NCI-H1436 (cell line): ENCODE data around the gene CCNG2.

Experiments
- DNase-seq: peaks from one replicate; lab custom pipeline; 2025; lab: John Stamatoyannopoulos, UW

Gene CCNG2

GRCh38 chr4:77147079-77147782 lies 9.8 kb upstream of the CCNG2 start:
- DNase-seq, result no peak

DNA sequence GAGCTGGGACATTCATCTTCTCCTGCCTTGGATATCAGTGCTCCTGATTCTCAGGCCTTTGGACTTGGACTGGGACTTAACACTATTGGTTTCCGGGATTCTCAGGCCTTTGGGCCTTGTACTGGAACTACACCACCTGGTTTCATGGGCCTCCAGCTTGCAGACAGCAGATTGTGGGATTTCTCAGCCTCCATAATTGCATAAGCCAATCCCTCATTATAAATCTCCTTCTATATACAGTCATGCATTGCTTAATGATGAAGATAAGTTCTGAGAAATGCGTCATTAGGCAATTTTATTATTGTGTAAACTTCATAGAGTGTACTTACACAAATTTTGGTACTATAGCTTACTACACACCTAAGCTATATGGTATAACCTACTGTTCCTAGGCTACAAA lies 8.9 kb upstream of the CCNG2 start:
- DNase-seq, result no peak

DNA sequence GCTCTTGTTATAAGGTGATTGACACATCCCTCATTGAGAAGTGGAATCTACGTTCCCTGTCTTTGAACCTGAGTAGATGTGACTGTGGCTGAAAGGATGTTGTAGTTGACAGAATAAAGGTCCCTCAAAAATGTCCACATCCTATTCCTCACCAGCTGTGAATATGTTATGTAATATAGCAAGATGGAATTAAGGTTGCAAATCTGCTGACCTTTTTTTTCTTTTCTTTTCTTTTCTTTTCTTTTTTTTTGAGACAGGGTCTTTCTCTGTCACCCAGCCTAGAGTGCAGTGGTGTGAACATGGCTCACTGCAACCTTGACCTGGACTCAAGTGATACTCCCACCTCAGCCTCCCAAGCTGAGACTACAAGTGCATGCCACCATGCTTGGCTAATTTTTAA lies 7.2 kb upstream of the CCNG2 start:
- no peak for DNase-seq

GRCh38 chr4:77151241-77151640 lies 5.8 kb upstream of the CCNG2 start:
- no peak for DNase-seq

- DNase-seq, result no peak
These were observed 4.6 kb upstream of the CCNG2 start for GRCh38 chr4:77152421-77152820.

GRCh38 chr4:77153006-77153405 lies 4.0 kb upstream of the CCNG2 start:
- no peak for DNase-seq

GRCh38 chr4:77154065-77154464 lies 2.9 kb upstream of the CCNG2 start:
- no peak for DNase-seq

- DNase-seq, result no peak
These were observed 2.1 kb upstream of the CCNG2 start for GRCh38 chr4:77154761-77155499.

- DNase-seq, result peak; percentile 49
These were observed 1.2 kb upstream of the CCNG2 start for GRCh38 chr4:77155631-77156452.

DNA sequence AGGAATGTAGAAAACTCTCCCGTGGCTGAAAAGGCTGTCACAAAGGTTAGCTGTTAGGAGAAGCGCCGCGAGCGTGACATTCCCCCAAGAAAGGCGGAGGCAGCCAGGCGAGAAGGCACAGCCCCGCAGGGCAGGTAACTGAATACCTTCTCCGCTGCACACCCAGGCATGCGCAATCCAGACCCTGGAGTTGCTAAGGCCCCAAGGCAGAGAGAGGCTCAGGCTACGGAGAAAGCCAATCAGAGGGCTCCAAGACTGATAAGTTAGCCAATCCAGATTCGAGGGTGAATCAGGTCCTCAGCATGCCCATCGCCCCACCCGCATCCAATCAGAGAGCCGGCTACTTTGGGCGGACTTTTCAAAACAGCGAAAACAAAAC lies 485 bp upstream of the CCNG2 start:
- peak; percentile 99 for DNase-seq

DNA sequence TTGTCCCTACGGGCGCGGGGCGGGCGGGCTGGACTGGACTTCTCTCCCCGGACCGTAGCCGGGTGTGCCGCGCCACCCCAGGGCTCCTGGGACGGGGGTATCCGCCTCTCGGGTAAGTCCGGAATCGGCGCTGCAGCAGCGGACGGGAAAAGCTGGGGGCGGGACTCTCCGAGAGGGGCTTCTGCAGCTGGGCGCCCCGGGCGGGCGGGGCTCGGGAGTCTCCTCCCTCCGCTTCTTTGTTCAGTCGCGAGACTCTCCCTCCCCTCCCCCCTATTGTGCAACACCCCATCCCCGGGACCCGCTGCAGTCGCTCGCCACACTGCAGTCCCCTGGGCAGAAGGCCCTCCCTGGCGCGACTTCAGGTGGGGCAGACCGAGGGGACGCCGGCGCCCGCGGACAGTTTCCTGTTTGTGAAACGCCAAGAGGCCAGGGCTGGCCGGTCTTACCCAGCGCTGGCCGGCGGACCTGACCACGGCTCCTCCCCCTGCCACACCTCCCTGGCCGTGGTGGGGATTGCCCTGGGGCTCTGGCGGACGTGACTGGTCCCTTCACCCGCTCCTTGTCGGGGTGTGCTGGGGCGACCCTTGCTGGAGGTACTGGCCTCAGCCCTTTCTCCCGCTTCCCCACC lies 966 bp downstream of the CCNG2 start:
- peak; percentile 89 for DNase-seq

GRCh38 chr4:77158487-77158861 lies 1.5 kb downstream of the CCNG2 start:
- no peak for DNase-seq

GRCh38 chr4:77159806-77160205 lies 2.8 kb downstream of the CCNG2 start:
- DNase-seq, result no peak

DNA sequence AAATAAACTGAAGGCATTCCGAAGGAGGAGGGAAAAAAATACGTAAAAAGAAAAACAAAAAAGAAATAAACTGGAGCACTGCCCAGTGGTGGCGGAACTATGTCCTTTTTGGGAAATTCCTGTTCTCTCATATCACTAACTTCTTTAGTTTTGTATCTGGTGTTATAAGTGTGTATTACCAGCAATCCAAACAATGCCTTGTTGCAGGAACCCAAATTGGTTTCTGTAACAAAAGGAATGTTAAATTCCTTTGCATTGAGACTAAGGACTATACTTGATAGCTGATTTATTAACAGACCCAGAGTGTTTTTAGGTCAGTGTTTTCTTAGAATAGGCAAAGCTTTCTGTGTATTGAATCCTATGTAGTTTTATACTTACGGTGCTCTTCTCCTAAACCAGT lies 6.6 kb downstream of the CCNG2 start:
- no peak for DNase-seq

- no peak for DNase-seq
These were observed 10.2 kb downstream of the CCNG2 start for GRCh38 chr4:77167173-77167572.

DNA sequence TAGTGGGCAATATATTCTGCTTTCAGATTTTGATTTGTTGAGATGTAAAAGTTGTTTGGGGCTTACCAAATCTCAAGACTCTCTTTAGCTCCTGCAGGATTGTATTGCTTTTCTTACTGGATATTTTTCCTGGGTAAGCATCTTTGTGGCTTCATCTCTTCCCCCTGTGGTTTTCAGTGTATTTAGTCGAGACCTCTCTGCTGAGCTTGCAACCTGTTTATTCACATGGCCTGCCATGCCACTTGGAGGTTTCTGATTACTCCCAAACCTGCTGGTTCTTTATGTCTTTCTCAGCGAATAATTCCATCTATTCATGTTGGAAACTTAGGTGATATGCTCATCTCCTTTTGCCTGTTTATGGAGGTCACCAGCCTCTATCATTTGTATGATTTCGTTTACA lies 10.9 kb downstream of the CCNG2 start:
- no peak for DNase-seq

DNA sequence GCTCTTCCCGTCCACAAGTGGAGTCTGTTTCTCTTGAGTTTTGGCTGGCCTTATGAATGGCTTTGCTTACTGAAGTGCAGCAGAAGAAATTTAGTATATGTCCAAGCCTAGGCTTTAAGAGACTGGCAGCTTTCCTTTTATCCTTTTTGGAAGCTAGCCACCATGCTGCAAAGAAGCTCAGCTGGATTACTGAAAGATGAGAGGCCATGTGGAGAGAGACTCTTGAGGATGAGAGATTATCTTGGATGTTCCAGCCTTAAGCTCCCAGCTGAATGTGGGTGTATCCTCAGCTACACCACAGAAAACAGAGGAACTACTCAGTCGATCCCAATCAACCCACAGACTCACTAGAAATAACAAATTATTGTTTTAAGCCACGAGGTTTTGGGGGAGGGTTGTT lies 12.5 kb downstream of the CCNG2 start:
- no peak for DNase-seq

- DNase-seq, result no peak
These were observed 13.9 kb downstream of the CCNG2 start for GRCh38 chr4:77170926-77171325.

GRCh38 chr4:77172336-77172735 lies 15.3 kb downstream of the CCNG2 start:
- no peak for DNase-seq

GRCh38 chr4:77174426-77174825 lies 17.4 kb downstream of the CCNG2 start:
- no peak for DNase-seq

- no peak for DNase-seq
These were observed 18.2 kb downstream of the CCNG2 start for GRCh38 chr4:77175201-77175611.

GRCh38 chr4:77176640-77177039 lies 19.6 kb downstream of the CCNG2 start:
- DNase-seq, result no peak

DNA sequence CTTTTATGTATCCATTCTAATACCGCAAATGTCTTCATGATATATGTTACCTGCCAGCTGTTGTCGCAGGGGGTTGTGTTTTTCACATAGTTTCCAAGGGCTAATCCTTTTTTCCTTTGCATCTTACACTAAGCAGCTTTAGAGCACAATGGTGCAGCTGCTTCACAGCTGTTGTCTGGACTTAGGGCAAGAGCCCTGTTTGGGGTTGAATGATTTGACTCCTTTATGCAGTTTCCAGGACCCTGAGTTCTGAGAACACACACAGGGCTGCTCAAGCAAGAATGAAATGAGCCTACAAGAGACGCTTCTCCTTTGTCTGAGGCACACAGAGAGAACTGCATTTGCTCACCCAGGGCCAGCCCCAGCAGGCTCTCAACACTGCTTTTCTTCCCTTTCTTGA lies 20.2 kb downstream of the CCNG2 start:
- DNase-seq, result no peak
